Medulla oblongata (tissue), 1 donor: ENCODE data around the gene ATP4B.

Experiments
- DNase-seq: peaks from one replicate; pipeline ENCODE4 v3.0.0-alpha.2; 2015; ENCODE audit errors: extremely low spot score

ATP4B gene

GRCh38 chr13:113657851-113658741 lies at the start of gene ATP4B:
ATP4B (minus strand) TSS chr13:113658198; CDS start chr13:113658144, 54 bp downstream.
- no peak for DNase-seq

- no peak for DNase-seq
Measured at GRCh38 chr13:113672002-113672651, 14.1 kb upstream of the ATP4B start.

- DNase-seq, result no peak
Measured at GRCh38 chr13:113671066-113672001, 13.3 kb upstream of the ATP4B start.

GRCh38 chr13:113670541-113670940 lies 12.5 kb upstream of the ATP4B start:
- no peak for DNase-seq

GRCh38 chr13:113669755-113670341 lies 11.8 kb upstream of the ATP4B start:
- DNase-seq, result no peak

- DNase-seq, result no peak
Measured at GRCh38 chr13:113669231-113669754, 11.3 kb upstream of the ATP4B start.

GRCh38 chr13:113668491-113668971 lies 10.5 kb upstream of the ATP4B start:
- no peak for DNase-seq

GRCh38 chr13:113667771-113668490 lies 9.9 kb upstream of the ATP4B start:
- DNase-seq, result no peak

GRCh38 chr13:113666951-113667701 lies 9.1 kb upstream of the ATP4B start, which contains the start of gene GRK1:
GRK1 (plus strand) TSS chr13:113667219; CDS start chr13:113667387, 168 bp downstream.
- no peak for DNase-seq

- DNase-seq, result no peak
Measured at GRCh38 chr13:113666329-113666670, 8.3 kb upstream of the ATP4B start.

GRCh38 chr13:113665597-113666328 lies 7.8 kb upstream of the ATP4B start:
- no peak for DNase-seq

- DNase-seq, result no peak
Measured at GRCh38 chr13:113664751-113665596, 7.0 kb upstream of the ATP4B start.

GRCh38 chr13:113663934-113664333 lies 5.9 kb upstream of the ATP4B start:
- DNase-seq, result no peak

GRCh38 chr13:113661509-113661908 lies 3.5 kb upstream of the ATP4B start:
- DNase-seq, result no peak

- DNase-seq, result no peak
Measured at GRCh38 chr13:113660066-113660465, 2.1 kb upstream of the ATP4B start.

- DNase-seq, result no peak
Measured at GRCh38 chr13:113659337-113659736, 1.3 kb upstream of the ATP4B start.

- DNase-seq, result no peak
Measured at GRCh38 chr13:113658836-113659235, 838 bp upstream of the ATP4B start.
